Pancreas (tissue), 8 donors: ENCODE measurements around the gene KLK7. TPM values are rescaled to one million over a fixed set of nuclear protein-coding genes. Genes with fewer than 3 reads are reported as not detected.

Experiments used
- polyA plus RNA-seq, 2 donors: library from polyadenylated mRNA; stranded (reverse); fragments of 200-250 nt; gene quantifications; one replicate each; pipeline ENCODE4 v1.2.3, GENCODE V29; 2013
- total RNA-seq, 6 donors: library from RNA; stranded (reverse); fragmentation: NEBNext Ultra II Directional in 4 of 6; extraction: Animal tissue kit (Norgen Biotek cat#: 25700) in 4 of 6; gene quantifications; one replicate each; pipeline versions ENCODE4 v1.2.1 to v1.2.4, GENCODE V29; 2021 to 2023
- donor health status: healthy with polysubstance abuse.
- donor health status: DM: no; HTN: no; CAD: no; lungs with moderate emphysema.
- donor health status: DM: no; HTN: no; CAD: no.
- donor health status: Bipolar disorder and iron deficiency.
- donor health status: DM: yes; HTN: yes; CAD: no.
- donor health status: DM: no; HTN: no; CAD: no.
- donor health status: DM: no; HTN: no; CAD: no.
- donor health status: DM: yes; HTN: yes; CAD: no.

Gene KLK7
- total and polyA plus RNA-seq, 8 donors = 0.46 TPM; not detected in 7

Other genes starting within 250 kb of the KLK7 start
- gene GPR32, start 213.5 kb downstream of the KLK7 start, total RNA-seq = not detected
- not detected for gene GPR32, start 213.5 kb downstream of the KLK7 start, polyA plus RNA-seq
- gene ACP4, start 193.5 kb downstream of the KLK7 start, total RNA-seq = not detected
- not detected for gene ACP4, start 193.5 kb downstream of the KLK7 start, polyA plus RNA-seq
- gene KLK1, start 160.1 kb downstream of the KLK7 start, total RNA-seq = 1,000 to 10,000 TPM in 3 of 6 donors, 100 to 1,000 TPM in 3; 607 to 1,981 (median 1,041) TPM
- gene KLK1, start 160.1 kb downstream of the KLK7 start, polyA plus RNA-seq = 100 to 1,000 TPM; 683 to 756 TPM
- gene KLK15, start 150.3 kb downstream of the KLK7 start, total RNA-seq = not detected
- under 1 TPM; 0.07 to 0.27 TPM for gene KLK15, start 150.3 kb downstream of the KLK7 start, polyA plus RNA-seq
- not detected for gene KLK3, start 129.0 kb downstream of the KLK7 start, total RNA-seq
- gene KLK3, start 129.0 kb downstream of the KLK7 start, polyA plus RNA-seq = under 1 TPM; 0.05 to 0.27 TPM
- gene KLK2, start 110.5 kb downstream of the KLK7 start, total RNA-seq = not detected
- under 1 TPM; 0.09 to 0.27 TPM for gene KLK2, start 110.5 kb downstream of the KLK7 start, polyA plus RNA-seq
- under 1 TPM in 1 of 6 donors, not detected in 5; 0.41 TPM for gene KLK4, start 72.5 kb downstream of the KLK7 start, total RNA-seq
- gene KLK4, start 72.5 kb downstream of the KLK7 start, polyA plus RNA-seq = not detected
- gene KLK5, start 30.9 kb downstream of the KLK7 start, total RNA-seq = not detected
- gene KLK5, start 30.9 kb downstream of the KLK7 start, polyA plus RNA-seq = under 1 TPM in 1 of 2 donors, not detected in 1; 0.11 TPM
- not detected for gene KLK6, start 14.3 kb downstream of the KLK7 start, total RNA-seq
- gene KLK6, start 14.3 kb downstream of the KLK7 start, polyA plus RNA-seq = not detected
- gene KLK8, start 17.7 kb upstream of the KLK7 start, total RNA-seq = not detected
- not detected for gene KLK8, start 17.7 kb upstream of the KLK7 start, polyA plus RNA-seq
- 1 to 10 TPM in 1 of 6 donors, under 1 TPM in 5; 0.15 to 1.7 (median 0.44) TPM for gene KLK10, start 35.8 kb upstream of the KLK7 start, total RNA-seq
- under 1 TPM; 0.53 to 0.63 TPM for gene KLK10, start 35.8 kb upstream of the KLK7 start, polyA plus RNA-seq
- gene KLK11, start 42.7 kb upstream of the KLK7 start, total RNA-seq = 10 to 100 TPM in 4 of 6 donors, 1 to 10 TPM in 2; 6.7 to 24.2 (median 11.4) TPM
- 10 to 100 TPM; 15.5 to 28.9 TPM for gene KLK11, start 42.7 kb upstream of the KLK7 start, polyA plus RNA-seq
- not detected for gene KLK12, start 51.1 kb upstream of the KLK7 start, total RNA-seq
- not detected for gene KLK12, start 51.1 kb upstream of the KLK7 start, polyA plus RNA-seq
- 1 to 10 TPM in 4 of 6 donors, under 1 TPM in 1, not detected in 1; 0.59 to 5.3 (median 1.3) TPM for gene KLK13, start 81.2 kb upstream of the KLK7 start, total RNA-seq
- 1 to 10 TPM; 2.8 to 6.4 TPM for gene KLK13, start 81.2 kb upstream of the KLK7 start, polyA plus RNA-seq
- gene KLK14, start 99.0 kb upstream of the KLK7 start, total RNA-seq = under 1 TPM in 3 of 6 donors, not detected in 3; 0.20 to 0.32 (median 0.31) TPM
- gene KLK14, start 99.0 kb upstream of the KLK7 start, polyA plus RNA-seq = under 1 TPM; 0.61 to 0.77 TPM
- 1 to 10 TPM; 2.9 to 8.2 (median 4.0) TPM for gene CTU1, start 124.5 kb upstream of the KLK7 start, total RNA-seq
- 1 to 10 TPM; 1.4 to 3.2 TPM for gene CTU1, start 124.5 kb upstream of the KLK7 start, polyA plus RNA-seq
- gene SIGLEC9, start 141.0 kb upstream of the KLK7 start, total RNA-seq = 1 to 10 TPM in 3 of 6 donors, under 1 TPM in 3; 0.19 to 4.1 (median 1.2) TPM
- gene SIGLEC9, start 141.0 kb upstream of the KLK7 start, polyA plus RNA-seq = 1 to 10 TPM in 1 of 2 donors, under 1 TPM in 1; 0.80 to 1.0 TPM
- gene SIGLEC7, start 158.4 kb upstream of the KLK7 start, total RNA-seq = 1 to 10 TPM in 2 of 6 donors, under 1 TPM in 4; 0.12 to 3.0 (median 0.45) TPM
- gene SIGLEC7, start 158.4 kb upstream of the KLK7 start, polyA plus RNA-seq = under 1 TPM; 0.12 to 0.23 TPM
- gene CD33, start 241.2 kb upstream of the KLK7 start, total RNA-seq = 1 to 10 TPM in 3 of 6 donors, under 1 TPM in 3; 0.28 to 6.3 (median 1.5) TPM
- under 1 TPM; 0.61 to 0.75 TPM for gene CD33, start 241.2 kb upstream of the KLK7 start, polyA plus RNA-seq